Mammary epithelial cell (primary cell): Measurements from ENCODE around the gene C1D.

Source experiments
- EZH2 ChIP-seq: IDR thresholded peaks from 2 replicates; pipeline ENCODE4 v1.6.1; 2012; ENCODE audit warnings: low read length, inconsistent platforms, borderline replicate concordance
- TF ChIP-seq, protein P1 (sequence below), 2 donors: IDR thresholded peaks in 1 of 2; conservative IDR thresholded peaks in 1 of 2; 2 replicates each; pipeline ENCODE4 v1.5.1; 2011 to 2012; ENCODE audit warnings: inconsistent platforms in 2 of 2, low read length in 2 of 2, mild to moderate bottlenecking in 2 of 2, control low read depth in 1 of 2, low read depth in 1 of 2; ENCODE audit not compliant: insufficient read depth in 1 of 2; ENCODE audit errors: extremely low read depth in 1 of 2

DNA sequence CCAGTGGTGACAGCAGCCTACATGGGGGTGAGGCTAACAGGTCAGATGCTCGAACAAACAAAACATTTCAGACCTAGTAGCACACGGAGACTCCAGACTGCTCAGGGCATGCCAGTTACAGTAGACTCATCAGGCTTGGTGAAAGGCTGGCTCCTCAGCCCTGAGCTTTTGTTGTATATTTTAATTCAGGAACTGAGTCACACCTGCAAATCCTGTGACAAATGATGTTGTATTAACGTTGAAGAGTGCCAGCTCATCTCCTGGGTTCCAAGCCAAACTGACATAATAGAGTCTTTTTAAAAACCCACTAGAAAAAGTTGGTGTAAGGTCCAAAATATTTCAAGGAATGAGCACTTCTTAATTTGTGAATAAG lies 65.3 kb downstream of the C1D start:
- no peak for TF ChIP-seq EZH2
- TF ChIP-seq, protein P1, sequence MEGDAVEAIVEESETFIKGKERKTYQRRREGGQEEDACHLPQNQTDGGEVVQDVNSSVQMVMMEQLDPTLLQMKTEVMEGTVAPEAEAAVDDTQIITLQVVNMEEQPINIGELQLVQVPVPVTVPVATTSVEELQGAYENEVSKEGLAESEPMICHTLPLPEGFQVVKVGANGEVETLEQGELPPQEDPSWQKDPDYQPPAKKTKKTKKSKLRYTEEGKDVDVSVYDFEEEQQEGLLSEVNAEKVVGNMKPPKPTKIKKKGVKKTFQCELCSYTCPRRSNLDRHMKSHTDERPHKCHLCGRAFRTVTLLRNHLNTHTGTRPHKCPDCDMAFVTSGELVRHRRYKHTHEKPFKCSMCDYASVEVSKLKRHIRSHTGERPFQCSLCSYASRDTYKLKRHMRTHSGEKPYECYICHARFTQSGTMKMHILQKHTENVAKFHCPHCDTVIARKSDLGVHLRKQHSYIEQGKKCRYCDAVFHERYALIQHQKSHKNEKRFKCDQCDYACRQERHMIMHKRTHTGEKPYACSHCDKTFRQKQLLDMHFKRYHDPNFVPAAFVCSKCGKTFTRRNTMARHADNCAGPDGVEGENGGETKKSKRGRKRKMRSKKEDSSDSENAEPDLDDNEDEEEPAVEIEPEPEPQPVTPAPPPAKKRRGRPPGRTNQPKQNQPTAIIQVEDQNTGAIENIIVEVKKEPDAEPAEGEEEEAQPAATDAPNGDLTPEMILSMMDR (conservative IDR thresholded peaks at IDR 0.05 in 1 of 2, IDR thresholded peaks at IDR 0.05 in 1 of 2; ENCODE audit: extremely low read depth in 1 of 2, insufficient read depth in 1 of 2, low read depth in 1 of 2, low read length in 2 of 2) = no peak
